Ishikawa (cell line): ENCODE measurements around the gene FAM114A2.

Experiments used
- EP300 ChIP-seq: IDR thresholded peaks from 2 replicates; pipeline ENCODE4 v1.6.1; 2012; ENCODE audit warnings: borderline replicate concordance
- RAD21 ChIP-seq: IDR thresholded peaks from 2 replicates; pipeline ENCODE4 v1.6.1; 2012; ENCODE audit warnings: low read depth

GRCh38 chr5:153979028-153979783 lies 59.5 kb downstream of the FAM114A2 start:
- TF ChIP-seq RAD21 (no peak), EP300 (no peak)
